ENCODE results near the gene HLA-DOA.

DNA sequence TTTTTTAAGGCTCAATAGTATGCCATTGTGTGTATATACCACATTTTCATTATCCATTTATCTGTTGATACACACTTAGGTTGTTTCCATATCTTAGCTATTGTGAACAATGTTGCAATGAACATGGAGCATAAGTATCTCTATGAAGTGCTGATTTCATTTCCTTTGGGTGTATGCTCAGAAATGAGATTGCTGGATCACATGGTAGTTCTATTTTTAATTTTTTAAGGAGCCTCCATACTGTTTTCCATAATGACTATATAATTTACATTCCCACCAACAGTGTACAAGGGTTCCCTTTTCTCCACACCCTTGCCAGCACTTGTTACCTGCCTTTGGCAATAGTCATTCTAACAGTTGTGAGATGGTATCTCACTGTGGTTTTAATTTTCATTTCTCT, 15.1 kb upstream of the HLA-DOA start:
- TF ChIP-seq CTCF (IDR thresholded peaks at IDR 0.05), result no peak
- TF ChIP-seq POLR2A (IDR thresholded peaks at IDR 0.05), result no peak
- TF ChIP-seq EP300 (IDR thresholded peaks at IDR 0.05), result no peak

All from ovary (tissue), 3 donors.